ENCODE data around the gene CENPF. TPM values are rescaled to one million over a fixed set of nuclear protein-coding genes. Genes with fewer than 3 reads are reported as not detected.

The CENPF gene
- total RNA-seq, 2 donors from 2014 or later: 0.63 to 3.3 TPM

GRCh38 chr1:214641214-214641895, 38.4 kb downstream of the CENPF start:
- Histone ChIP-seq H3K36me3 (no peaks in the 10 kb centered on the region), H3K9me3 (no peaks in the 10 kb centered on the region), H3K27ac (no peak overlapping the region), H3K27me3 (no peaks in the 10 kb centered on the region), H3K4me3 (no peak overlapping the region), H3K4me1 (no peaks in the 10 kb centered on the region)
- TF ChIP-seq CTCF (IDR thresholded peaks at IDR 0.05): no peak
- DNase-seq (ENCODE audit: low spot score): no peak

DNA sequence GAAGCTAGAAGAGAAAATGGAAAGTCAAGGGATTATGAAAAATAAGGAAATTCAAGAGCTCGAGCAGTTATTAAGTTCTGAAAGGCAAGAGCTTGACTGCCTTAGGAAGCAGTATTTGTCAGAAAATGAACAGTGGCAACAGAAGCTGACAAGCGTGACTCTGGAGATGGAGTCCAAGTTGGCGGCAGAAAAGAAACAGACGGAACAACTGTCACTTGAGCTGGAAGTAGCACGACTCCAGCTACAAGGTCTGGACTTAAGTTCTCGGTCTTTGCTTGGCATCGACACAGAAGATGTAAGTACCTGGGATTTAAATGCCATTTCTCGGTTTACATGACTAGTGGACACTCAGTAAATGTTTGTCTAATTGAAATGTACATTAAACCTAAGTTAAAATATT, 40.0 kb downstream of the CENPF start:
- no peak overlapping the region for H3K27ac ChIP-seq
- no peaks in the 10 kb centered on the region for H3K9me3 ChIP-seq

GRCh38 chr1:214645712-214646111, 42.7 kb downstream of the CENPF start:
- TF ChIP-seq CTCF (IDR thresholded peaks at IDR 0.05): no peak
- DNase-seq (ENCODE audit: low spot score): no peak
- H3K4me3 ChIP-seq: no peak overlapping the region
- no peak overlapping the region for H3K27ac ChIP-seq
- no peaks in the 10 kb centered on the region for H3K36me3 ChIP-seq
- no peaks in the 10 kb centered on the region for H3K4me1 ChIP-seq
- H3K27me3 ChIP-seq: no peaks in the 10 kb centered on the region
- H3K9me3 ChIP-seq: no peaks in the 10 kb centered on the region

More for the DNA sequence above, 40.0 kb downstream of the CENPF start:
- TF ChIP-seq CTCF (IDR thresholded peaks at IDR 0.05): no peak
- no peak for DNase-seq (ENCODE audit: low spot score)
- Histone ChIP-seq H3K27me3 (no peaks in the 10 kb centered on the region), H3K36me3 (no peaks in the 10 kb centered on the region), H3K4me1 (no peaks in the 10 kb centered on the region), H3K4me3 (no peak overlapping the region)

DNA sequence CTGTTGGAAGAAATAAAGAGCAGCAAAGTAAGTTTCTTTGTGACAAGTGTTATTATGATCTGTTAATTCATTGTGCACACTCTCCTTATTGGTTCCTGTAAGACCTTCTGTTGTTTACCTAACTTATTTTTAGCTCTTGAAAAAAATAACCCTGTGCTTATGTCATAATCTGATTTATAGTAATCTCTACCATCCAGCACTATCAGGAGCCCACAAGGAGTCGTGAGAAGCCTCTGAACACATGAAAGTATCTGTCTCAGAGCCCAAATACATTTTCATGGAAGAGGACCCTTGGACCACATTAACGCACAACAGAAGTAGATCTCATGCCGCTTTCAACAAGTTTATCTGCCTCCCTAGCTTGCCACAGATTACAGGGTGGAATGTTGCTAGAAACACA, 45.8 kb downstream of the CENPF start:
- no peak overlapping the region for H3K4me3 ChIP-seq
- no peak for DNase-seq (ENCODE audit: low spot score)
- H3K27ac ChIP-seq: no peak overlapping the region
- no peak for TF ChIP-seq CTCF (IDR thresholded peaks at IDR 0.05)
- no peaks in the 10 kb centered on the region for H3K36me3 ChIP-seq
- H3K27me3 ChIP-seq: no peaks in the 10 kb centered on the region
- H3K4me1 ChIP-seq: no peaks in the 10 kb centered on the region
- H3K9me3 ChIP-seq: no peaks in the 10 kb centered on the region

GRCh38 chr1:214649607-214650006, 46.6 kb downstream of the CENPF start:
- no peak for TF ChIP-seq CTCF (IDR thresholded peaks at IDR 0.05)
- Histone ChIP-seq H3K4me1 (no peaks in the 10 kb centered on the region), H3K27me3 (no peaks in the 10 kb centered on the region), H3K4me3 (no peak overlapping the region), H3K27ac (no peak overlapping the region), H3K36me3 (no peaks in the 10 kb centered on the region), H3K9me3 (no peaks in the 10 kb centered on the region)
- DNase-seq (ENCODE audit: low spot score): no peak

DNA sequence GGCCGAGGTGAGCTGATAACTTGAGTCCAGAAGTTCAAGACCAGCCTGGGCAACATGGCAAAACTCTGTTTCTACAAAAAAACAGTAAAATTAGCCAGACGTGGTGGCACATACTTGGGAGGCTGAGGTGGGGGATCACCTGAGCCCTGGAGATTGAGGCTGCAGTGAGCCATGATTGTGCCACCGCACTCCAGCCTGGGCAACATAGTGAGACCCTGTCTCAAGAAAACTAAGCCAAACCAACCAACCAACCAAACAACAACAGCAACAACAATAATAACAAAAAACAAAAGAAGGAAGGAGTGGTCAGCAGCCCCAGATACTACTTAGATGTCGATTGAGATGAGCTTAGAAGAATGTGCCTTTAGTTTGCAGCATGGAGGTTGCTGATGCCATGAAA, 47.7 kb downstream of the CENPF start:
- Histone ChIP-seq H3K4me3 (no peak overlapping the region), H3K36me3 (no peaks in the 10 kb centered on the region), H3K27me3 (no peaks in the 10 kb centered on the region), H3K9me3 (no peaks in the 10 kb centered on the region), H3K4me1 (no peaks in the 10 kb centered on the region), H3K27ac (no peak overlapping the region)
- no peak for DNase-seq (ENCODE audit: low spot score)
- no peak for TF ChIP-seq CTCF (IDR thresholded peaks at IDR 0.05)
